AG10803 (cell line): Measurements from ENCODE around the gene TMEM106C.

Experiments
- DNase-seq: peaks from one replicate; pipeline ENCODE4 v3.0.0; 2010; ENCODE audit warnings: low read depth
- H3K4me3 ChIP-seq: 2 replicates; pipeline ENCODE4 v1.5.1; 2011; ENCODE audit warnings: mild to moderate bottlenecking, low read length, control low read depth
- CTCF ChIP-seq: conservative IDR thresholded peaks from 2 replicates; pipeline ENCODE4 v1.5.1; 2011; ENCODE audit warnings: mild to moderate bottlenecking, low read length, control low read depth, inconsistent platforms

The TMEM106C gene

GRCh38 chr12:47975036-47975620 lies 11.7 kb downstream of the TMEM106C start:
- no peak for DNase-seq
- no peak overlapping the region for H3K4me3 ChIP-seq
- TF ChIP-seq CTCF: no peak

- no peak for TF ChIP-seq CTCF
Observed at GRCh38 chr12:47975816-47976215, 12.4 kb downstream of the TMEM106C start.

GRCh38 chr12:47977046-47977771 lies 13.8 kb downstream of the TMEM106C start:
- no peak for DNase-seq
- H3K4me3 ChIP-seq: no peak overlapping the region
- TF ChIP-seq CTCF: no peak

More at GRCh38 chr12:47975816-47976215, 12.4 kb downstream of the TMEM106C start:
- no peak overlapping the region for H3K4me3 ChIP-seq
- no peak for DNase-seq

GRCh38 chr12:47977772-47978597 lies 14.6 kb downstream of the TMEM106C start:
- no peak overlapping the region for H3K4me3 ChIP-seq
- DNase-seq: no peak
- no peak for TF ChIP-seq CTCF

- no peak for DNase-seq
- no peak for TF ChIP-seq CTCF
- H3K4me3 ChIP-seq: no peak overlapping the region
Observed at GRCh38 chr12:47978598-47978873, 15.1 kb downstream of the TMEM106C start.

- DNase-seq: no peak
- no peak for TF ChIP-seq CTCF
- no peak overlapping the region for H3K4me3 ChIP-seq
Observed at GRCh38 chr12:47979166-47979565, 15.8 kb downstream of the TMEM106C start.
